Astrocyte (in vitro differentiated cells and primary cell): Measurements from ENCODE around the gene AGTRAP.

Experiments used
- EZH2 ChIP-seq: IDR thresholded peaks from 2 replicates; pipeline ENCODE4 v1.6.1; 2012; ENCODE audit warnings: mild to moderate bottlenecking, low read length, inconsistent platforms; ENCODE audit not compliant: insufficient read depth
- TF ChIP-seq, protein P1 (sequence below): IDR thresholded peaks from 2 replicates; pipeline ENCODE4 v1.5.1; 2011; ENCODE audit warnings: low read depth, mild to moderate bottlenecking, inconsistent platforms, low read length, moderate library complexity; ENCODE audit not compliant: insufficient read depth

DNA sequence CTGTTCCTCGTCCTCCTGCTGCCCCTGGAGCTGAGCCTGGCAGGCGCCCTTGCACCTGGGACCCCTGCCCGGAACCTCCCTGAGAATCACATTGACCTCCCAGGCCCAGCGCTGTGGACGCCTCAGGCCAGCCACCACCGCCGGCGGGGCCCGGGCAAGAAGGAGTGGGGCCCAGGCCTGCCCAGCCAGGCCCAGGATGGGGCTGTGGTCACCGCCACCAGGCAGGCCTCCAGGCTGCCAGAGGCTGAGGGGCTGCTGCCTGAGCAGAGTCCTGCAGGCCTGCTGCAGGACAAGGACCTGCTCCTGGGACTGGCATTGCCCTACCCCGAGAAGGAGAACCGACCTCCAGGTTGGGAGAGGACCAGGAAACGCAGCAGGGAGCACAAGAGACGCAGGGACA is 29.6 kb upstream of the AGTRAP start:
- TF ChIP-seq, protein P1, sequence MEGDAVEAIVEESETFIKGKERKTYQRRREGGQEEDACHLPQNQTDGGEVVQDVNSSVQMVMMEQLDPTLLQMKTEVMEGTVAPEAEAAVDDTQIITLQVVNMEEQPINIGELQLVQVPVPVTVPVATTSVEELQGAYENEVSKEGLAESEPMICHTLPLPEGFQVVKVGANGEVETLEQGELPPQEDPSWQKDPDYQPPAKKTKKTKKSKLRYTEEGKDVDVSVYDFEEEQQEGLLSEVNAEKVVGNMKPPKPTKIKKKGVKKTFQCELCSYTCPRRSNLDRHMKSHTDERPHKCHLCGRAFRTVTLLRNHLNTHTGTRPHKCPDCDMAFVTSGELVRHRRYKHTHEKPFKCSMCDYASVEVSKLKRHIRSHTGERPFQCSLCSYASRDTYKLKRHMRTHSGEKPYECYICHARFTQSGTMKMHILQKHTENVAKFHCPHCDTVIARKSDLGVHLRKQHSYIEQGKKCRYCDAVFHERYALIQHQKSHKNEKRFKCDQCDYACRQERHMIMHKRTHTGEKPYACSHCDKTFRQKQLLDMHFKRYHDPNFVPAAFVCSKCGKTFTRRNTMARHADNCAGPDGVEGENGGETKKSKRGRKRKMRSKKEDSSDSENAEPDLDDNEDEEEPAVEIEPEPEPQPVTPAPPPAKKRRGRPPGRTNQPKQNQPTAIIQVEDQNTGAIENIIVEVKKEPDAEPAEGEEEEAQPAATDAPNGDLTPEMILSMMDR, result no peak
- no peak for TF ChIP-seq EZH2
